A549 (cell line): ENCODE measurements around the gene CLDN2. TPM values are rescaled to one million over a fixed set of nuclear protein-coding genes. Genes with fewer than 3 reads are reported as not detected.
A peak's percentile ranks its signal among the peaks of the same experiment; 100 is the strongest.

Experiments
- ATAC-seq, 2 experiments: fragments of 200-7000 bp in 1 of 2; fragments of >200 bp in 1 of 2; cut with Nextera tagmentation in 1 of 2; cut with Tn5 transposase in 1 of 2; 3 replicates each; pipeline versions ENCODE4 v1.8.0 to v1.9.1; 2018 to 2020; ENCODE audit warnings: mild to moderate bottlenecking in 1 of 2, moderate library complexity in 1 of 2
- CTCF ChIA-PET: fragments of 300-600 bp; sonication (Branson Sonifier 250); formaldehyde crosslinking; extraction: SDS; loops from one replicate; lab custom pipeline; 2021; ENCODE audit warnings: antibody characterized with exemption, inconsistent platforms; lab: Yijun Ruan, JAX
- POLR2A ChIA-PET: fragments of 350-600 bp; formaldehyde crosslinking; extraction: SDS; loops from one replicate; lab custom pipeline; 2021; ENCODE audit warnings: antibody characterized with exemption, inconsistent platforms; lab: Yijun Ruan, JAX
- DNase-seq, 2 experiments: peaks; one replicate each; pipeline versions ENCODE4 v3.0.0 to v3.0.0-alpha.2; 2011 to 2016; ENCODE audit warnings: low read depth in 1 of 2, low spot score in 1 of 2
- FAIRE-seq: peaks from 2 replicates; lab custom pipeline; 2011; peaks lifted over from hg19 to GRCh38; lab: Jason Lieb, UNC
- H3K27ac ChIP-seq, 2 experiments: fragments of >200 bp; sonication (Bioruptor Twin); formaldehyde crosslinking; 3 replicates each; pipeline ENCODE4 v1.5.1; 2016 to 2017
- H3K4me1 ChIP-seq: fragments of >200 bp; sonication (Bioruptor Twin); formaldehyde crosslinking; 3 replicates; pipeline ENCODE4 v1.6.1; 2016
- H3K4me2 ChIP-seq: fragments of >200 bp; sonication (Bioruptor Twin); formaldehyde crosslinking; 3 replicates; pipeline ENCODE4 v1.6.1; 2016
- H3K4me3 ChIP-seq: fragments of >200 bp; sonication (Bioruptor Twin); formaldehyde crosslinking; 3 replicates; pipeline ENCODE4 v1.5.1; 2016
- H3K9me3 ChIP-seq: fragments of >200 bp; sonication (Bioruptor Twin); formaldehyde crosslinking; 3 replicates; pipeline ENCODE4 v1.6.1; 2016
- BCL3 ChIP-seq: fragments of >200 bp; sonication (Bioruptor Twin); formaldehyde crosslinking; IDR thresholded peaks from 3 replicates; pipeline ENCODE4 v1.6.1; 2016
- BHLHE40 ChIP-seq: IDR thresholded peaks from 2 replicates; pipeline ENCODE4 v1.6.1; 2012; ENCODE audit warnings: low read depth, low read length, inconsistent platforms
- CEBPB ChIP-seq, 2 experiments: fragments of >200 bp in 1 of 2; sonication (Bioruptor Twin) in 1 of 2; formaldehyde crosslinking in 1 of 2; IDR thresholded peaks; 2 replicates each; pipeline ENCODE4 v1.6.1; 2012 to 2016
- CHD4 ChIP-seq: fragments of 200-600 bp; sonication (generic); IDR thresholded peaks from 2 replicates; pipeline ENCODE4 v1.6.1; 2016; ENCODE audit warnings: antibody characterized with exemption, mild to moderate bottlenecking, borderline replicate concordance
- EP300 ChIP-seq, 2 experiments: fragments of >200 bp; sonication (Bioruptor Twin); formaldehyde crosslinking; IDR thresholded peaks; 2 replicates in 1 of 2; 3 replicates in 1 of 2; pipeline ENCODE4 v1.6.1; 2016 to 2017
- GATA3 ChIP-seq: IDR thresholded peaks from 2 replicates; pipeline ENCODE4 v1.6.1; 2012; ENCODE audit warnings: borderline replicate concordance
- HDAC2 ChIP-seq: fragments of 200-600 bp; sonication (generic); IDR thresholded peaks from 2 replicates; pipeline ENCODE4 v1.6.1; 2016
- HES2 ChIP-seq: fragments of >200 bp; sonication (Bioruptor Twin); formaldehyde crosslinking; IDR thresholded peaks from 2 replicates; pipeline ENCODE4 v1.6.1; 2016
- HEYL ChIP-seq: fragments of 250-450 bp; sonication (Bioruptor Pico); IDR thresholded peaks from 2 replicates; pipeline ENCODE4 v1.8.0; 2021; ENCODE audit warnings: mild to moderate bottlenecking, moderate library complexity
- HOXB5 ChIP-seq: fragments of 250-450 bp; sonication (Bioruptor Pico); IDR thresholded peaks from 2 replicates; pipeline ENCODE4 v1.5.0; 2020; ENCODE audit warnings: mild to moderate bottlenecking, moderate library complexity
- JUN ChIP-seq, 2 experiments: fragments of >200 bp; sonication (Bioruptor Twin); formaldehyde crosslinking; IDR thresholded peaks; 2 replicates in 1 of 2; 3 replicates in 1 of 2; pipeline ENCODE4 v1.6.1; 2016 to 2017
- JUNB ChIP-seq: fragments of >200 bp; sonication (Bioruptor Twin); formaldehyde crosslinking; IDR thresholded peaks from 2 replicates; pipeline ENCODE4 v1.6.1; 2016
- MAFK ChIP-seq: fragments of 450-650 bp; IDR thresholded peaks from 2 replicates; pipeline ENCODE4 v1.6.1; 2014; ENCODE audit not compliant: partially characterized antibody
- MAX ChIP-seq: IDR thresholded peaks from 2 replicates; pipeline ENCODE4 v1.6.1; 2012
- PBX3 ChIP-seq: IDR thresholded peaks from 2 replicates; pipeline ENCODE4 v1.6.1; 2012
- RAD21 ChIP-seq, 2 experiments: fragments of >200 bp in 1 of 2; sonication (Bioruptor Twin) in 1 of 2; formaldehyde crosslinking in 1 of 2; IDR thresholded peaks in 1 of 2; conservative IDR thresholded peaks in 1 of 2; 2 replicates in 1 of 2; 3 replicates in 1 of 2; pipeline ENCODE4 v1.6.1; 2012 to 2018; ENCODE audit warnings: inconsistent platforms in 1 of 2
- RNF2 ChIP-seq: fragments of 200-600 bp; sonication (generic); IDR thresholded peaks from 2 replicates; pipeline ENCODE4 v1.6.1; 2016; ENCODE audit warnings: low read depth, mild to moderate bottlenecking, antibody characterized with exemption, moderate library complexity, borderline replicate concordance
- SMC3 ChIP-seq: fragments of >200 bp; sonication (Bioruptor Twin); formaldehyde crosslinking; IDR thresholded peaks from 3 replicates; pipeline ENCODE4 v1.6.1; 2018; ENCODE audit warnings: inconsistent platforms
- TP53 ChIP-seq: fragments of 250-450 bp; sonication (Bioruptor Pico); IDR thresholded peaks from 2 replicates; pipeline ENCODE4 v1.5.0; 2021; ENCODE audit warnings: mild to moderate bottlenecking, moderate library complexity
- ZFP36 ChIP-seq: fragments of 450-650 bp; IDR thresholded peaks from 2 replicates; pipeline ENCODE4 v1.6.1; 2014; ENCODE audit warnings: borderline replicate concordance; ENCODE audit not compliant: partially characterized antibody
- WGBS: methylation state at CpG from one replicate; pipeline ENCODE4 v1.1.6; 2017; ENCODE audit errors: missing lambda C conversion rate; 5-methylcytosine and 5-hydroxymethylcytosine counted together
- polyA plus RNA-seq, 4 experiments: library from polyadenylated mRNA; depleted of rRNA in 3 of 4; stranded (reverse); fragments of >200 nt; fragmentation: RNase III in 1 of 4; extraction: RNeasy Plus Mini Kit Qiagen cat#74134 plus additional on column Dnase treatment in 1 of 4; gene quantifications; 2 replicates in 3 of 4; 3 replicates in 1 of 4; pipeline ENCODE4 v1.2.3, GENCODE V29; 2011 to 2017
- TF ChIP-seq, protein P1 (sequence below): fragments of 450-650 bp; IDR thresholded peaks from 2 replicates; pipeline ENCODE4 v1.6.1; 2014; ENCODE audit warnings: antibody characterized with exemption
- TF ChIP-seq, protein P2 (sequence below): fragments of 150-350 bp; IDR thresholded peaks from 2 replicates; pipeline ENCODE4 v1.6.1; 2014; ENCODE audit warnings: low read depth, mild to moderate bottlenecking, low read length

Gene CLDN2
- polyA plus RNA-seq, 2 of the 4 experiments (the other 2 are of a cell fraction): 28.1 to 28.6 TPM

GRCh38 chrX:106927700-106928099 lies 7.5 kb downstream of the CLDN2 start:
- peak; percentile 18 to 77 for DNase-seq
- CTCF ChIA-PET: interaction anchor here (1.2 to 1.6 kb wide), 2 partner anchors 23 to 29 kb away, joined by 3 to 4 read pairs; no protein-coding TSS in a partner anchor

GRCh38 chrX:106928227-106928626 lies 8.0 kb downstream of the CLDN2 start:
- Histone ChIP-seq H3K4me3 (0 out of 3 replicates have a peak overlapping the region, but pooled peaks have one; percentile 23), H3K4me1 (peaks cover 72% of the 10 kb centered on the region)
- POLR2A ChIA-PET: no interaction called here
- no peak for ATAC-seq
- CTCF ChIA-PET: interaction anchor here (0.8 to 1.6 kb wide), 4 partner anchors 9 to 50 kb away, joined by 3 to 4 read pairs (median 4); no protein-coding TSS in a partner anchor
- FAIRE-seq: no peak
- no peak for TF ChIP-seq HEYL (CRISPR knock-in tag)
- TF ChIP-seq, protein P1, sequence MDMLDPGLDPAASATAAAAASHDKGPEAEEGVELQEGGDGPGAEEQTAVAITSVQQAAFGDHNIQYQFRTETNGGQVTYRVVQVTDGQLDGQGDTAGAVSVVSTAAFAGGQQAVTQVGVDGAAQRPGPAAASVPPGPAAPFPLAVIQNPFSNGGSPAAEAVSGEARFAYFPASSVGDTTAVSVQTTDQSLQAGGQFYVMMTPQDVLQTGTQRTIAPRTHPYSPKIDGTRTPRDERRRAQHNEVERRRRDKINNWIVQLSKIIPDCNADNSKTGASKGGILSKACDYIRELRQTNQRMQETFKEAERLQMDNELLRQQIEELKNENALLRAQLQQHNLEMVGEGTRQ: no peak
- TF ChIP-seq MAFK: no peak
- no peak for TF ChIP-seq TP53 (CRISPR knock-in tag)
- TF ChIP-seq HES2: no peak
- TF ChIP-seq ZFP36: no peak
- no peak for TF ChIP-seq PBX3
- no peak for TF ChIP-seq CEBPB (IDR thresholded peaks at IDR 0.05)
- TF ChIP-seq, all 56 proteins: peak for 0
- WGBS: 88% methylated on average over 3 of the region's 4 CpGs
- Histone ChIP-seq H3K27ac (peak overlapping the region; percentile 92 to 99), H3K4me2 (peak overlapping the region; percentile 50), H3K9me3 (no peaks in the 10 kb centered on the region; the same call in 2 of the 3 replicates)
- DNase-seq: no peak

More at GRCh38 chrX:106927700-106928099, 7.5 kb downstream of the CLDN2 start:
- peak; percentile 13 for FAIRE-seq
- Histone ChIP-seq H3K9me3 (no peaks in the 10 kb centered on the region; the same call in 2 of the 3 replicates), H3K4me3 (no peak overlapping the region), H3K4me1 (peaks cover 67% of the 10 kb centered on the region), H3K4me2 (peak overlapping the region; percentile 50), H3K27ac (peak overlapping the region; percentile 92 to 99)
- POLR2A ChIA-PET: no interaction called here
- ATAC-seq: peak; percentile 42 to 63; a peak in 5 of 6 replicates
- no peak for TF ChIP-seq ZFP36
- TF ChIP-seq, protein P2, sequence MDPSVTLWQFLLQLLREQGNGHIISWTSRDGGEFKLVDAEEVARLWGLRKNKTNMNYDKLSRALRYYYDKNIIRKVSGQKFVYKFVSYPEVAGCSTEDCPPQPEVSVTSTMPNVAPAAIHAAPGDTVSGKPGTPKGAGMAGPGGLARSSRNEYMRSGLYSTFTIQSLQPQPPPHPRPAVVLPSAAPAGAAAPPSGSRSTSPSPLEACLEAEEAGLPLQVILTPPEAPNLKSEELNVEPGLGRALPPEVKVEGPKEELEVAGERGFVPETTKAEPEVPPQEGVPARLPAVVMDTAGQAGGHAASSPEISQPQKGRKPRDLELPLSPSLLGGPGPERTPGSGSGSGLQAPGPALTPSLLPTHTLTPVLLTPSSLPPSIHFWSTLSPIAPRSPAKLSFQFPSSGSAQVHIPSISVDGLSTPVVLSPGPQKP: no peak
- peak in 1 of 2 experiments; percentile 21; a peak in 1 of 4 replicates for TF ChIP-seq CEBPB (IDR thresholded peaks at IDR 0.05)
- TF ChIP-seq CHD4: no peak
- TF ChIP-seq JUN (IDR thresholded peaks at IDR 0.05): peak; percentile 77 to 82
- TF ChIP-seq BHLHE40: no peak
- peak; percentile 75 for TF ChIP-seq GATA3
- TF ChIP-seq JUNB: peak; percentile 70
- TF ChIP-seq MAX: no peak
- TF ChIP-seq RAD21 (conservative IDR thresholded peaks at IDR 0.05 in 1 of 2, IDR thresholded peaks at IDR 0.05 in 1 of 2): peak in 1 of 2 experiments; percentile 23; a peak in 2 of 5 replicates
- peak; percentile 22; the same call in 1 of the 3 replicates for TF ChIP-seq SMC3
- peak; percentile 89 to 94; a peak in 4 of 5 replicates for TF ChIP-seq EP300 (IDR thresholded peaks at IDR 0.05)
- TF ChIP-seq BCL3: peak; percentile 44; the same call in 1 of the 3 replicates
- TF ChIP-seq RNF2: no peak
- TF ChIP-seq HOXB5 (CRISPR knock-in tag): no peak
- TF ChIP-seq HES2: no peak
- no peak for TF ChIP-seq HDAC2
- TF ChIP-seq, protein P1: no peak
- 17% methylated on average over 5 of the region's 5 CpGs for WGBS
